GM12875 (cell line): Measurements from ENCODE around the gene SLC25A42.

Source experiments
- H3K4me3 ChIP-seq: one replicate; pipeline ENCODE4 v1.5.1; 2011; ENCODE audit warnings: low read depth, low read length, control low read depth
- TF ChIP-seq, protein P1 (sequence below): IDR thresholded peaks from 2 replicates; pipeline ENCODE4 v1.5.1; 2011; ENCODE audit warnings: low read depth, mild to moderate bottlenecking, control low read depth, inconsistent platforms, low read length, moderate library complexity, borderline replicate concordance; ENCODE audit not compliant: insufficient read depth

The SLC25A42 gene

DNA sequence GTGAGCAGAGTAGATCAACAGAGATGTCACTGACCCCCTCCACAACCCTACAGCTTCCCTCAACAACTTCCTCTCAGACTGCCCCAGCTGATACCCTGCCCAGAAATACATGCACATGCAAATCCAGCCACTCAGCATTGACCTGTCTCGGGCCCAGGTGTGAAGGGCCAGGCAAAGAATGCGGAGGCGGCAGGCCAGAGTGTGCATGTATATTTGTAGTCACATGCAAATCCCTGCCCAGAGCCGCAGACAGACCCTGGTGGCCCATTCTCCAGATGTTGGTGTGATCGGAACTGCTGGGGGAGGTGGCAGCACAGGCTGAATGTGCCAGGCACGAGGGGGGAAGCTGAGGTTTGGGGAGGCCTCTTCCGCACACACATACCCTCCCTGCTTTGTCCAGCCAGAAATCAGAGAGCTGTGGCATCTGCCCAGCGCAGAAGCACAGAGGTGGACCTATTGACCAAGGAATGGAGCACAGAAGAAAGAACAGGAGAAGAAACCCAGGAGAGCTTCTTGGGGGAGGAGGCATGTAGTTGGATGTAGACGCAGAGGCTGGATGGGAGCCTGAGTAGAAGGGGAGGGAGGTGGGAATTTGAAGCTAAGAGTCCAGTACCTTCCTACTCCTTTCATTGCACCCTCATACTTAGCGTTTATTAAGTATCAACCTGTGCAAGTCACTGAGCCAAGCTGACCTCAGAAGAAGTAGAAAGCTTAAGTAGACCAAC lies 91.9 kb downstream of the SLC25A42 start:
- TF ChIP-seq, protein P1, sequence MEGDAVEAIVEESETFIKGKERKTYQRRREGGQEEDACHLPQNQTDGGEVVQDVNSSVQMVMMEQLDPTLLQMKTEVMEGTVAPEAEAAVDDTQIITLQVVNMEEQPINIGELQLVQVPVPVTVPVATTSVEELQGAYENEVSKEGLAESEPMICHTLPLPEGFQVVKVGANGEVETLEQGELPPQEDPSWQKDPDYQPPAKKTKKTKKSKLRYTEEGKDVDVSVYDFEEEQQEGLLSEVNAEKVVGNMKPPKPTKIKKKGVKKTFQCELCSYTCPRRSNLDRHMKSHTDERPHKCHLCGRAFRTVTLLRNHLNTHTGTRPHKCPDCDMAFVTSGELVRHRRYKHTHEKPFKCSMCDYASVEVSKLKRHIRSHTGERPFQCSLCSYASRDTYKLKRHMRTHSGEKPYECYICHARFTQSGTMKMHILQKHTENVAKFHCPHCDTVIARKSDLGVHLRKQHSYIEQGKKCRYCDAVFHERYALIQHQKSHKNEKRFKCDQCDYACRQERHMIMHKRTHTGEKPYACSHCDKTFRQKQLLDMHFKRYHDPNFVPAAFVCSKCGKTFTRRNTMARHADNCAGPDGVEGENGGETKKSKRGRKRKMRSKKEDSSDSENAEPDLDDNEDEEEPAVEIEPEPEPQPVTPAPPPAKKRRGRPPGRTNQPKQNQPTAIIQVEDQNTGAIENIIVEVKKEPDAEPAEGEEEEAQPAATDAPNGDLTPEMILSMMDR: no peak
- peak overlapping the region; percentile 15 for H3K4me3 ChIP-seq

DNA sequence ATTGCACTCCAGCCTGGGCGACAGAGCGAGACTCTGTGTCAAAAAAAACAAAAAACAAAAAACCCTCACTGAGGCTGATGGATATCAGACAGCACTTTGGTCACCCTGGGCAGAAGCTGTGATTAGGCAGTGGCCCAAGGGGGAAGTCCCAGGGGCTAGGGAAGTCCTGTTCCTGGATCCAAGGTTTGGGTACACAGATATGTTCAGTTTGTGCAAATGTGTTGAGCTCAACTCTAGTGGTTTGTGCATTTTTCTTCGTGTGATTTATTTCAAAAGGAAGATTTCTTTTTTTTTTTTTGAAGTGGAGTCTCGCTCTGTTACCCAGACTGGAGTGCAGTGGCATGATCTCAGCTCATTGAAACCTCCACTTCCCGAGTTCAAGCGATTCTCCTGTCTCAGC lies 94.0 kb downstream of the SLC25A42 start:
- TF ChIP-seq, protein P1: no peak

DNA sequence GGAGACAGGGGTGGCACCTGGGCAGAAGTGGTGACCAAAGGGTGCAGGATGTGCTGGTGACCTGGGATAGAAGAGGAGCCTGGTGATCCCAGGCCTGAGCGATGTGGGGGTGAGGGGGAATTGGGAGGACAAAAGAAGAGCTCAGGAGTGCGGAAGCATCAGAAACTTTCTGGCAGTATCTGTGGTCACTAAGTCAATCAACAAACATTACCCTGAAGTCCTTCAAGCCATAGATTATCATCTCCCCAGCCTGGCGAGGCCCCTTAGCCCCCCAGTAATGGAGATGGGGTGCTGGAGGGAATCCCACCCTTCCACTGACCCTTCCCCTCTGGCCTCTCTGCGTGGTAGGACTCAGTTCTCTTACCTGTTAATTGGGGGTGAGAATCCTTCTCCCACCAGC lies 95.7 kb downstream of the SLC25A42 start:
- TF ChIP-seq, protein P1: no peak
- no peak overlapping the region for H3K4me3 ChIP-seq

More for the DNA sequence above, 94.0 kb downstream of the SLC25A42 start:
- H3K4me3 ChIP-seq: no peak overlapping the region

DNA sequence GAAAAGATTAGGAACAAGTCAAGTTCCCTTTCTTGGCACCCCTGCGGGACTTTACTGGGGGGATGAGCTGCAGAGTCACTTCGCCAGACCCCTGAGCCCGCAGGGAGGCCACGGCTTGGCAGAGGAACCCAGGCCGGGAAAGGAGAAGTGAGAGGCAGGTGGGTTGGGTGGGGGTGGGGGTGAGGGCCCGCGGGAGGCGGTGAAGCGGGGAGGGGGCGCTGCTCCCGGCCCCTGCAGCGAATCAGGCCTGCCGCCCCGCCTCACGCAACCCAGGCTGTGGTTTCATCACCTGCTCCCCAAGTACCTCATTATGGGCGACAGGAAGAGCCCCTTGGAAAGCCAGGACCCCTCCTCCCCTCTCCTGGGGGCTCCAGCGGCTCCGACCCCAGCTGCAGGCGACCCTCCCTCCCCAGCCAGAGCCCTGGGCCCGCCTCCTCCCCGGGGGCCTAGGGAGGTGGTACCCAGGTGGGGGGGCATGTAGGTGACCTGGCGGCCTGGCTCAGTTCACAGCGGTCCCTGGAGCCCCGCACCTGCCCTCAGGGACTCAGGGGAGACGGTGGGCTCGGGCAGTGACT lies 96.8 kb downstream of the SLC25A42 start:
- H3K4me3 ChIP-seq: no peak overlapping the region
- TF ChIP-seq, protein P1: no peak

DNA sequence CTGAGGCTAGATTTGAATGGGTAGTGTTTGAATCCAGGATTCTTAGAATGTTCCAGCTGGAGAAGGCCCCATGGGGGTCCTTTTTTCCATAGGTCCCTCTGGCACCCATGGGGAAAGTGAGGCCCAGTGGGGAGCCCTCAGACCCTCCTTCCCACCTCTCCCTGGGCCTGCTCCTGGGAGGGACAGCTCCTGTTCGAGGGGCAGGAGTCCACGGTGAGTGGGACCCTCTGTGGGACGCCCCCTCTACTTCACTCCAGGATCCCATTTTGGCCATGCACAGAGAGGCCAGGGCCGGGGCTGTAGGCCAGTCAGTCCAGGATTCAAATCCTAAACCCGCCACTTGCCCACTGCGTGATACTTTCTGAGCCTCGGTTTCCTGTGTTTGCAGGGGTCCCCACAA lies 98.7 kb downstream of the SLC25A42 start:
- TF ChIP-seq, protein P1: no peak
- H3K4me3 ChIP-seq: no peak overlapping the region
